Adrenal gland (tissue), 12 donors: ENCODE data around the gene AGAP1. TPM values are rescaled to one million over a fixed set of nuclear protein-coding genes. Genes with fewer than 3 reads are reported as not detected.

Experiments
- DNase-seq, 7 donors: peaks; one replicate each; pipeline ENCODE4 v3.0.0-alpha.2; 2019 to 2020
- H3K27ac ChIP-seq, 5 donors: fragments of 200-600 bp; sonication (generic) in 4 of 5; 1 replicate in 3 of 5; 2 replicates in 2 of 5; pipeline versions ENCODE4 v1.5.1 to v1.8.0; 2016 to 2020; ENCODE audit warnings: mild to moderate bottlenecking in 1 of 5
- H3K27me3 ChIP-seq: fragments of 200-600 bp; 2 replicates; pipeline ENCODE4 v1.8.0; 2021
- H3K36me3 ChIP-seq, 2 donors: fragments of 200-600 bp; replicated peaks in 1 of 2; 1 replicate in 1 of 2; 2 replicates in 1 of 2; pipeline versions ENCODE4 v1.5.1 to v1.8.0; 2018 to 2022
- H3K4me1 ChIP-seq, 2 donors: fragments of 200-600 bp; replicated peaks in 1 of 2; 1 replicate in 1 of 2; 2 replicates in 1 of 2; pipeline versions ENCODE4 v1.5.1 to v1.8.0; 2018 to 2021
- H3K4me3 ChIP-seq, 4 donors: fragments of 200-600 bp; sonication (generic) in 3 of 4; one replicate each; pipeline ENCODE4 v1.5.1; 2016 to 2018
- H3K9me3 ChIP-seq, 3 donors: fragments of 200-600 bp; sonication (generic) in 1 of 3; replicated peaks in 1 of 3; 1 replicate in 2 of 3; 2 replicates in 1 of 3; pipeline versions ENCODE4 v1.5.1 to v1.8.0; 2016 to 2021
- CTCF ChIP-seq, 6 experiments: fragments of 450-650 bp in 4 of 6; fragments of 200-600 bp in 2 of 6; sonication (generic) in 1 of 6; IDR thresholded peaks; 1 replicate in 5 of 6; 2 replicates in 1 of 6; pipeline versions ENCODE4 v1.5.1 to v1.8.0; 2016 to 2021; ENCODE audit warnings: antibody characterized with exemption in 6 of 6, mild to moderate bottlenecking in 2 of 6, moderate library complexity in 1 of 6
- POLR2A ChIP-seq, 2 donors: fragments of 450-650 bp; IDR thresholded peaks; one replicate each; pipeline ENCODE4 v1.6.1; 2017; ENCODE audit warnings: antibody characterized with exemption in 2 of 2, mild to moderate bottlenecking in 2 of 2, moderate library complexity in 1 of 2
- WGBS, 4 donors: extraction: QIAGEN DNeasy Blood & Tissue Kit in 2 of 4; methylation state at CpG; one replicate each; pipeline versions ENCODE4 v1.1.5 to v1.1.7; 2013 to 2017; 5-methylcytosine and 5-hydroxymethylcytosine counted together
- intact Hi-C, 2 donors: fragments of 100-400 bp; cut with DNase I; formaldehyde crosslinking; loops; one replicate each; pipeline versions ENCODE4 v1.14.1 to v1.15.0; 2022 to 2023
- polyA plus RNA-seq, 3 donors: library from polyadenylated mRNA; stranded (reverse); fragments of 200-250 nt in 2 of 3; fragments of 350-450 nt in 1 of 3; fragmentation: Illumina TruSeq in 1 of 3; extraction: RNeasy Lipid Tissue Mini Kit (QIAGEN cat#74804) in 1 of 3; gene quantifications; one replicate each; pipeline ENCODE4 v1.2.3, GENCODE V29; 2013 to 2014
- total RNA-seq, 9 donors: library from RNA; depleted of rRNA in 4 of 9; stranded (reverse); fragments of >200 nt in 4 of 9; fragments of 120-200 nt in 1 of 9; fragmentation: NEBNext Ultra II Directional in 1 of 9; extraction: Animal tissue kit (Norgen Biotek cat#: 25700) in 1 of 9; gene quantifications; one replicate each; pipeline versions ENCODE4 v1.1.0 to v1.2.4, GENCODE V29; 2013 to 2023
- donor health status: healthy with polysubstance abuse.
- donor health status: Bipolar disorder and iron deficiency.
- donor health status: DM: yes; HTN: yes; CAD: no.
- donor health status: DM: no; HTN: no; CAD: no.
- donor health status: DM: no; HTN: no; CAD: no.
- donor health status: DM: yes; HTN: yes; CAD: no.

AGAP1 gene
- total and polyA plus RNA-seq, 12 donors = 5.3 to 29.6 (median 17.7) TPM

GRCh38 chr2:235776531-235776930 is 282.7 kb downstream of the AGAP1 start:
- intact Hi-C loops = loop anchor here (5.0 kb wide), 2 partner anchors 401 to 406 kb away; no protein-coding TSS in a partner anchor
- H3K4me3 ChIP-seq = no peak overlapping the region
- TF ChIP-seq CTCF (IDR thresholded peaks at IDR 0.05) (no peak), POLR2A (IDR thresholded peaks at IDR 0.05) (no peak)
- 92 to 97% (median 94%) methylated on average over 14 of the region's 14 CpGs for WGBS, 4 donors
- no peak for DNase-seq
- H3K36me3 ChIP-seq = no peaks in the 10 kb centered on the region
- H3K27me3 ChIP-seq = no peaks in the 10 kb centered on the region
- no peak overlapping the region for H3K27ac ChIP-seq
- H3K4me1 ChIP-seq = no peaks in the 10 kb centered on the region
- no peaks in the 10 kb centered on the region for H3K9me3 ChIP-seq

- H3K27ac ChIP-seq = no peak overlapping the region
- no peaks in the 10 kb centered on the region for H3K36me3 ChIP-seq
- intact Hi-C loops = loop anchor here (5.0 kb wide), 2 partner anchors 398 to 403 kb away; no protein-coding TSS in a partner anchor
- 29 to 36% (median 33%) methylated on average over 7 to 8 of the region's 8 CpGs for WGBS, 4 donors
- TF ChIP-seq POLR2A (IDR thresholded peaks at IDR 0.05) (no peak), CTCF (IDR thresholded peaks at IDR 0.05) (peak; percentile 61 to 81 (median 67))
- peak; percentile 67 to 89 (median 77) for DNase-seq
- no peaks in the 10 kb centered on the region for H3K9me3 ChIP-seq
- H3K4me1 ChIP-seq = no peaks in the 10 kb centered on the region
- H3K4me3 ChIP-seq = no peak overlapping the region
- H3K27me3 ChIP-seq = no peaks in the 10 kb centered on the region
These were observed 285.6 kb downstream of the AGAP1 start for GRCh38 chr2:235779444-235779896.

- WGBS, 4 donors = 86 to 91% (median 89%) methylated on average over 4 of the region's 4 CpGs
- no peaks in the 10 kb centered on the region for H3K36me3 ChIP-seq
- DNase-seq = no peak
- no peaks in the 10 kb centered on the region for H3K4me1 ChIP-seq
- no peaks in the 10 kb centered on the region for H3K9me3 ChIP-seq
- intact Hi-C loops = no loop called here
- no peak overlapping the region for H3K4me3 ChIP-seq
- TF ChIP-seq CTCF (IDR thresholded peaks at IDR 0.05) = no peak
- TF ChIP-seq POLR2A (IDR thresholded peaks at IDR 0.05) = no peak
- H3K27ac ChIP-seq = no peak overlapping the region
- H3K27me3 ChIP-seq = no peaks in the 10 kb centered on the region
These were observed 286.6 kb downstream of the AGAP1 start for GRCh38 chr2:235780401-235780800.

- H3K27me3 ChIP-seq = no peaks in the 10 kb centered on the region
- H3K36me3 ChIP-seq = no peaks in the 10 kb centered on the region
- no peak overlapping the region for H3K27ac ChIP-seq
- intact Hi-C loops = no loop called here
- no peaks in the 10 kb centered on the region for H3K9me3 ChIP-seq
- TF ChIP-seq POLR2A (IDR thresholded peaks at IDR 0.05) (no peak), CTCF (IDR thresholded peaks at IDR 0.05) (no peak)
- no peak overlapping the region for H3K4me3 ChIP-seq
- 87 to 94% (median 91%) methylated on average over 6 of the region's 6 CpGs for WGBS, 4 donors
- DNase-seq = no peak
- H3K4me1 ChIP-seq = no peaks in the 10 kb centered on the region
These were observed 287.9 kb downstream of the AGAP1 start for GRCh38 chr2:235781775-235782174.
